Trophoblast cell (in vitro differentiated cells and primary cell): Measurements from ENCODE around the gene SPAG16.

Experiments
- DNase-seq, 2 donors: peaks; one replicate each; pipeline ENCODE4 v3.0.0-alpha.2; 2016
- H2AFZ ChIP-seq: 2 replicates; pipeline ENCODE4 v1.6.1; 2013; ENCODE audit warnings: low read length, moderate library complexity, mild to moderate bottlenecking; ENCODE audit not compliant: insufficient read depth, poor library complexity
- H2AK5ac ChIP-seq: 2 replicates; pipeline ENCODE4 v1.6.1; 2013; ENCODE audit warnings: mild to moderate bottlenecking, low read length
- H2BK120ac ChIP-seq: 2 replicates; pipeline ENCODE4 v1.6.1; 2013; ENCODE audit warnings: low read length, mild to moderate bottlenecking, moderate library complexity; ENCODE audit not compliant: insufficient read depth, poor library complexity
- H2BK12ac ChIP-seq: 2 replicates; pipeline ENCODE4 v1.6.1; 2013; ENCODE audit warnings: mild to moderate bottlenecking, low read length, moderate library complexity
- H2BK5ac ChIP-seq: 2 replicates; pipeline ENCODE4 v1.6.1; 2013; ENCODE audit warnings: low read length, low read depth, moderate library complexity, mild to moderate bottlenecking; ENCODE audit not compliant: poor library complexity
- H3K14ac ChIP-seq: 2 replicates; pipeline ENCODE4 v1.6.1; 2013; ENCODE audit warnings: mild to moderate bottlenecking, low read length
- H3K18ac ChIP-seq: 2 replicates; pipeline ENCODE4 v1.6.1; 2013; ENCODE audit warnings: mild to moderate bottlenecking, low read length
- H3K23ac ChIP-seq: 2 replicates; pipeline ENCODE4 v1.6.1; 2013; ENCODE audit warnings: low read length
- H3K27ac ChIP-seq: 2 replicates; pipeline ENCODE4 v1.5.1; 2013; ENCODE audit warnings: low read depth, mild to moderate bottlenecking, inconsistent platforms, low read length, moderate library complexity
- H3K27me3 ChIP-seq: 2 replicates; pipeline ENCODE4 v1.6.1; 2013; ENCODE audit warnings: inconsistent platforms, mild to moderate bottlenecking, low read length, moderate library complexity; ENCODE audit not compliant: insufficient read depth
- H3K36me3 ChIP-seq, 2 experiments: 1 replicate in 1 of 2; 2 replicates in 1 of 2; pipeline ENCODE4 v1.6.1; 2013; ENCODE audit warnings: low read length in 2 of 2, mild to moderate bottlenecking in 2 of 2, moderate library complexity in 1 of 2; ENCODE audit not compliant: insufficient read depth in 2 of 2, control insufficient read depth in 1 of 2
- H3K4ac ChIP-seq: 2 replicates; pipeline ENCODE4 v1.6.1; 2013; ENCODE audit warnings: low read depth, mild to moderate bottlenecking, low read length, moderate library complexity
- H3K4me1 ChIP-seq, 2 experiments: 1 replicate in 1 of 2; 2 replicates in 1 of 2; pipeline ENCODE4 v1.6.1; 2013; ENCODE audit warnings: low read length in 2 of 2, mild to moderate bottlenecking in 2 of 2, moderate library complexity in 1 of 2; ENCODE audit not compliant: insufficient read depth in 2 of 2, control insufficient read depth in 1 of 2
- H3K4me2 ChIP-seq: 2 replicates; pipeline ENCODE4 v1.6.1; 2013; ENCODE audit warnings: inconsistent platforms, mild to moderate bottlenecking, low read length, moderate library complexity
- H3K4me3 ChIP-seq: 2 replicates; pipeline ENCODE4 v1.5.1; 2013; ENCODE audit warnings: mild to moderate bottlenecking, low read depth, low read length, inconsistent platforms
- H3K79me1 ChIP-seq: one replicate; pipeline ENCODE4 v1.6.1; 2013; ENCODE audit warnings: low read length
- H3K79me2 ChIP-seq: 2 replicates; pipeline ENCODE4 v1.6.1; 2013; ENCODE audit warnings: low read length, mild to moderate bottlenecking; ENCODE audit not compliant: control insufficient read depth, insufficient read depth, poor library complexity
- H3K9ac ChIP-seq: 2 replicates; pipeline ENCODE4 v1.6.1; 2013; ENCODE audit warnings: mild to moderate bottlenecking, low read length
- H3K9me3 ChIP-seq: 2 replicates; pipeline ENCODE4 v1.6.1; 2013; ENCODE audit warnings: low read depth, mild to moderate bottlenecking, control low read depth, inconsistent platforms, low read length; ENCODE audit not compliant: insufficient read depth
- H4K12ac ChIP-seq: 2 replicates; pipeline ENCODE4 v1.6.1; 2013; ENCODE audit warnings: low read depth, mild to moderate bottlenecking, low read length, moderate library complexity
- H4K8ac ChIP-seq: 2 replicates; pipeline ENCODE4 v1.6.1; 2013; ENCODE audit warnings: low read depth, mild to moderate bottlenecking, low read length, moderate library complexity
- H4K91ac ChIP-seq: one replicate; pipeline ENCODE4 v1.6.1; 2013; ENCODE audit warnings: low read depth, mild to moderate bottlenecking, low read length, moderate library complexity
- WGBS: extraction: QIAGEN DNeasy Blood & Tissue Kit; methylation state at CpG from one replicate; pipeline ENCODE4 v1.1.7; 2013; ENCODE audit warnings: missing lambda C conversion rate; ENCODE audit not compliant: insufficient read length, insufficient coverage; ENCODE audit errors: extremely low coverage; 5-methylcytosine and 5-hydroxymethylcytosine counted together

SPAG16 gene

DNA sequence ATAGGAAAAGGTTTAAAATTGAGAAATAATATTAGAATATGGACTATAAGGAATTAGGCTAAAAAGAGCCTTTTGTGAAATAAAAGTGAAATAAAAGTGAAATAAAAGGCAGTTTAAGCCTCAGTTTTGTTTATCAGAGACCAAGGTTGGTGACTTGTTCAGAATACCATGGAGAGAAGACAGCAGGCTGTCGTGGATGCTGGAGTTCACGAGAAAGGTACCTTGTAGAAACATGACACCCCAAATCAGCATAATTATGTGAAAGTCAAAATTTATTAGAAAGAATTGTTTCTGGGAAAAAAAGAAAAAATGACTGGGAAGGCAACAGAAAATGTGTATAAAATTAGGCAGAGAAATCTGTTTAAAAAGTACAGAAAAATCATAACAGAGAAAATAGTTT lies 46.5 kb upstream of the SPAG16 start:
- Histone ChIP-seq H4K91ac (peak overlapping the region; percentile 47), H2BK5ac (no peak overlapping the region), H3K9me3 (no peaks in the 10 kb centered on the region), H3K4ac (no peak overlapping the region), H3K27me3 (no peaks in the 10 kb centered on the region), H3K27ac (no peak overlapping the region), H2AK5ac (no peak overlapping the region), H3K36me3 (no peaks in the 10 kb centered on the region), H2AFZ (no peak overlapping the region), H3K79me2 (no peaks in the 10 kb centered on the region), H3K14ac (no peak overlapping the region), H4K8ac (no peak overlapping the region), H3K18ac (no peak overlapping the region), H3K9ac (no peak overlapping the region), H3K4me2 (no peak overlapping the region), H3K4me1 (peaks cover 0 to 1% of the 10 kb centered on the region in 2 experiments), H2BK120ac (no peak overlapping the region), H3K23ac (no peak overlapping the region), H3K4me3 (no peak overlapping the region), H3K79me1 (peaks cover 4% of the 10 kb centered on the region), H2BK12ac (peak overlapping the region; percentile 71), H4K12ac (no peak overlapping the region)
- no peak for DNase-seq
- no CpG with 5 or more reads among the region's 2 CpGs for WGBS

DNA sequence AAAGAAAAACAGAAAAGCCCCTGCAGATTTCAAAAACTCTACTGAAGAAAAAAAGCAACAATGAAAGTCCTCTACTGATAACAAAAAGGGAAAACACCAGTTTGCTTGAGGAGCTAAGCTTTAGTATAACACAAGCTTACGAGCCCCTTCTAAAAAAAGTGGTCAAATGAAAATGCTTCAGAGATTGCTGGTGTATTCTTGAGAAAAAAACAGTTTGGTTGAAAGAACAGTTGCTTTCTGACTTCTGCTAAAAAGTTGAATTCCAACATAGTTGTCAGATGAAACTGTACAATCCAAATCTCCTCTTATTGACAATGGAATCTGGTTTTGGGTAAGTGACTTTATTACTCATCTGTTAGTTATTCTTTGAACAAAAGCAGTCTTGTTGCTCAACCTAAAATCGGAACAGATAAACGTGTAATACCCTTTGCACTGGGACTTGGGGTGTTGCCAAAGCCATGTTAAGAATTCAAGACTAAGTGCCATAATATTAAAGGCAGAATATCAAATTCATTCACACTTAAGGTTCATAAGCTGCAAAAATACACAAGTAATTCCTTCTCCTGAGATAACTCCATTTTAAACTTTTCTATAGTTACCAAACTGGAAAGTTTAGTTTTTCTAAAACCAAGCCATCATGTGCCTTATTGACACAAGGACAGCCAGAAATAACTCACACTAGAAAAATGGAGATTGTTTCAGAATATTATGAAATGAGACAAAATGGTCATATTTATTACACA lies 45.3 kb upstream of the SPAG16 start:
- Histone ChIP-seq H3K4me1 (peaks cover 0 to 1% of the 10 kb centered on the region in 2 experiments), H3K27me3 (no peaks in the 10 kb centered on the region), H3K4me2 (no peak overlapping the region), H2BK120ac (no peak overlapping the region), H2AK5ac (no peak overlapping the region), H4K12ac (no peak overlapping the region), H3K36me3 (no peaks in the 10 kb centered on the region), H2AFZ (no peak overlapping the region), H2BK5ac (no peak overlapping the region), H2BK12ac (no peak overlapping the region), H3K27ac (peak overlapping the region; percentile 79), H3K4ac (no peak overlapping the region), H3K79me2 (no peaks in the 10 kb centered on the region), H3K23ac (no peak overlapping the region), H3K9ac (no peak overlapping the region), H3K4me3 (no peak overlapping the region), H3K9me3 (no peaks in the 10 kb centered on the region), H4K8ac (no peak overlapping the region), H3K79me1 (peaks cover 4% of the 10 kb centered on the region), H3K18ac (no peak overlapping the region), H4K91ac (no peak overlapping the region), H3K14ac (no peak overlapping the region)
- WGBS = no CpG with 5 or more reads among the region's 3 CpGs
- peak; percentile 46 to 87 for DNase-seq

DNA sequence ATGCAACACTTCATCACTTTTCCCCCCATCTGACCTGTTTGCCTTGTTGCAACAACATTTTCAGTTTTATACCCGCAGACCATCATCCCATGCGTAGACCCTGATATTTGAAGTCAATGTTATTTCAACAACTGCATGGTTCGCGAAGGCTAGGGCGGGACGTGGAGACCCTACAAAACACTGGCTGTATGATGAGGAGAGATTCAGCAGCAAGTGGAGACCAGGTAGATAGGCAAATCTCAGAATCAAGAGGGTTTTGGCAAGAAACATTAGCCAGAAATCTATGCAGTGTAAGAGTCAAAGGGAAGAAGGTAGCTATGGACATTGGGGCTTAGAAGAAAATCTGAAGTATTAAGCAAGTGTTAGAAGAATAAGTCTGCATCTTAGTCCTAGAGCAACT lies 42.4 kb upstream of the SPAG16 start:
- Histone ChIP-seq H3K36me3 (no peaks in the 10 kb centered on the region), H3K23ac (no peak overlapping the region), H3K4ac (no peak overlapping the region), H3K4me2 (no peak overlapping the region), H3K9me3 (no peaks in the 10 kb centered on the region), H4K91ac (no peak overlapping the region), H3K79me2 (no peaks in the 10 kb centered on the region), H3K14ac (no peak overlapping the region), H3K18ac (no peak overlapping the region), H4K12ac (no peak overlapping the region), H3K4me1 (peaks cover 0 to 1% of the 10 kb centered on the region in 2 experiments), H2BK120ac (no peak overlapping the region), H2AK5ac (no peak overlapping the region), H3K79me1 (peaks cover 4% of the 10 kb centered on the region), H2BK12ac (peak overlapping the region; percentile 73), H3K9ac (no peak overlapping the region), H2AFZ (no peak overlapping the region), H3K4me3 (no peak overlapping the region), H3K27me3 (no peaks in the 10 kb centered on the region), H4K8ac (no peak overlapping the region), H3K27ac (no peak overlapping the region), H2BK5ac (no peak overlapping the region)
- DNase-seq = no peak
- no CpG with 5 or more reads among the region's 6 CpGs for WGBS

DNA sequence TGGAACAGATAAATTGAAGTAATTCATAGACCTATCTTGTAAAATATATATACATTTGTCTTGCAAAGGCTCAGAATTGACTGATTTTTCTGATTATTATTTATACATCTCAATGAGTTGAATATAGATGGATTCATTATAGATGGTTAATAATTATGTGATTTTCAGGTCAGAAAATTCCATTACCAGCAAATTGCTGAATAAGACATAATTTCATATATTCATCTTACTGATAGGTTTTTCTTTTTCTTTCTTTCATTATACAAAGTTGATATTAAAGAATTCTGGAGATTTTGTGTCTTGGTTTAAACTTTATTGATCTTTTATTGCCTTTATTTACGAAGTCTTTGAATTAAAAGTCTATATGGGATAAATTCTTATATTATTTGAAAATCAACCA lies 41.6 kb upstream of the SPAG16 start:
- Histone ChIP-seq H2AK5ac (no peak overlapping the region), H3K79me2 (no peaks in the 10 kb centered on the region), H3K4me2 (no peak overlapping the region), H3K14ac (no peak overlapping the region), H2AFZ (no peak overlapping the region), H2BK120ac (no peak overlapping the region), H2BK12ac (no peak overlapping the region), H3K4me3 (no peak overlapping the region), H3K18ac (no peak overlapping the region), H2BK5ac (no peak overlapping the region), H3K9ac (no peak overlapping the region), H4K8ac (no peak overlapping the region), H4K91ac (no peak overlapping the region), H3K23ac (no peak overlapping the region), H3K4me1 (peaks cover 0 to 1% of the 10 kb centered on the region in 2 experiments), H3K9me3 (no peaks in the 10 kb centered on the region), H3K4ac (no peak overlapping the region), H3K27ac (no peak overlapping the region), H4K12ac (no peak overlapping the region), H3K27me3 (no peaks in the 10 kb centered on the region), H3K36me3 (no peaks in the 10 kb centered on the region), H3K79me1 (peaks cover 4% of the 10 kb centered on the region)
- DNase-seq = no peak
- no CpG with 5 or more reads among the region's 1 CpG for WGBS
